Calu3 (cell line): Measurements from ENCODE around the gene MDFI. TPM values are rescaled to one million over a fixed set of nuclear protein-coding genes. Genes with fewer than 3 reads are reported as not detected.

Experiments used
- BruUV-seq: library from RNA; stranded (reverse); fragments of 400-500 nt; replicated peaks from 2 replicates; lab custom pipeline; 2021; lab: Mats Ljungman, UMichigan
- CTCF ChIA-PET: fragments of 300-600 bp; sonication (Branson Sonifier 250); formaldehyde crosslinking; loops from one replicate; lab custom pipeline; 2022; ENCODE audit warnings: antibody characterized with exemption; lab: Charles Lee
- DNase-seq: peaks from one replicate; pipeline ENCODE4 v3.0.0; 2022
- H3K27ac Mint-ChIP-seq: one replicate; pipeline ENCODE4 v1.8.0; 2022; ENCODE audit warnings: mixed read lengths; ENCODE audit not compliant: unreplicated experiment
- H3K27me3 Mint-ChIP-seq: one replicate; pipeline ENCODE4 v1.8.0; 2022; ENCODE audit warnings: mixed read lengths; ENCODE audit not compliant: unreplicated experiment
- H3K36me3 Mint-ChIP-seq: one replicate; pipeline ENCODE4 v1.8.0; 2022; ENCODE audit warnings: mild to moderate bottlenecking, moderate library complexity, mixed read lengths; ENCODE audit not compliant: insufficient read depth, unreplicated experiment
- H3K4me1 Mint-ChIP-seq: one replicate; pipeline ENCODE4 v1.8.0; 2022; ENCODE audit warnings: mild to moderate bottlenecking, low read depth, mixed read lengths; ENCODE audit not compliant: unreplicated experiment
- H3K4me3 Mint-ChIP-seq: one replicate; pipeline ENCODE4 v1.8.0; 2022; ENCODE audit warnings: mild to moderate bottlenecking, low read depth, moderate library complexity, mixed read lengths; ENCODE audit not compliant: unreplicated experiment
- H3K9me3 Mint-ChIP-seq: one replicate; pipeline ENCODE4 v1.8.0; 2022; ENCODE audit warnings: low read depth, mixed read lengths; ENCODE audit not compliant: unreplicated experiment
- CTCF ChIP-seq: fragments of 200-600 bp; IDR thresholded peaks from one replicate; pipeline ENCODE4 v1.8.0; 2022; ENCODE audit warnings: antibody characterized with exemption; ENCODE audit not compliant: unreplicated experiment
- intact Hi-C: fragments of 100-400 bp; cut with micrococcal nuclease; formaldehyde crosslinking; loops from one replicate; pipeline ENCODE4 v1.10.0; 2022; ENCODE audit not compliant: unreplicated experiment
- total RNA-seq: library from RNA; stranded (reverse); gene quantifications from 2 replicates; pipeline ENCODE4 v1.2.3, GENCODE V29; 2022

MDFI gene
- total RNA-seq, 1 experiment from 2014 or later = 19.7 TPM

GRCh38 chr6:41691426-41692079 is 53.3 kb downstream of the MDFI start:
- no TSS peak for BruUV-seq
- Mint-ChIP-seq H3K4me3 (no peak overlapping the region), H3K27ac (no peak overlapping the region), H3K4me1 (peaks cover 18% of the 10 kb centered on the region), H3K27me3 (no peaks in the 10 kb centered on the region), H3K9me3 (no peaks in the 10 kb centered on the region), H3K36me3 (no peaks in the 10 kb centered on the region)
- no peak for TF ChIP-seq CTCF
- no peak for DNase-seq
- CTCF ChIA-PET = interaction anchor here (1.1 to 1.4 kb wide), 2 partner anchors 11 to 21 kb away, joined by 3 to 5 read pairs; no protein-coding TSS in a partner anchor
- intact Hi-C loops = no loop called here

GRCh38 chr6:41692080-41692675 is 53.9 kb downstream of the MDFI start:
- TF ChIP-seq CTCF = no peak
- no peak for DNase-seq
- no peak overlapping the region for H3K4me3 Mint-ChIP-seq
- no peak overlapping the region for H3K27ac Mint-ChIP-seq
- H3K9me3 Mint-ChIP-seq = no peaks in the 10 kb centered on the region
- intact Hi-C loops = no loop called here
- no TSS peak for BruUV-seq
- no peaks in the 10 kb centered on the region for H3K27me3 Mint-ChIP-seq
- H3K4me1 Mint-ChIP-seq = peaks cover 18% of the 10 kb centered on the region
- CTCF ChIA-PET = interaction anchor here (1.1 to 1.4 kb wide), 2 partner anchors 11 to 21 kb away, joined by 3 to 5 read pairs; no protein-coding TSS in a partner anchor
- no peaks in the 10 kb centered on the region for H3K36me3 Mint-ChIP-seq

GRCh38 chr6:41692730-41693129 is 54.5 kb downstream of the MDFI start:
- no peaks in the 10 kb centered on the region for H3K9me3 Mint-ChIP-seq
- no peak for TF ChIP-seq CTCF
- CTCF ChIA-PET = interaction anchor here (0.7 to 1.4 kb wide), 3 partner anchors 10 to 41 kb away, joined by 3 to 5 read pairs (median 4); no protein-coding TSS in a partner anchor

GRCh38 chr6:41693281-41694240 is 55.3 kb downstream of the MDFI start:
- CTCF ChIA-PET = interaction anchor here (0.6 to 1.7 kb wide), 4 partner anchors 10 to 358 kb away, joined by 3 to 5 read pairs (median 4); partner anchors contain the start of gene NCR2
- H3K27me3 Mint-ChIP-seq = no peaks in the 10 kb centered on the region
- H3K4me1 Mint-ChIP-seq = peaks cover 18% of the 10 kb centered on the region
- intact Hi-C loops = no loop called here
- no peaks in the 10 kb centered on the region for H3K9me3 Mint-ChIP-seq
- no peak for DNase-seq
- BruUV-seq = no TSS peak
- no peaks in the 10 kb centered on the region for H3K36me3 Mint-ChIP-seq
- no peak for TF ChIP-seq CTCF
- no peak overlapping the region for H3K27ac Mint-ChIP-seq
- H3K4me3 Mint-ChIP-seq = no peak overlapping the region

More at GRCh38 chr6:41692730-41693129, 54.5 kb downstream of the MDFI start:
- H3K4me1 Mint-ChIP-seq = peaks cover 18% of the 10 kb centered on the region
- intact Hi-C loops = no loop called here
- no TSS peak for BruUV-seq
- no peak overlapping the region for H3K4me3 Mint-ChIP-seq
- H3K27ac Mint-ChIP-seq = no peak overlapping the region
- H3K27me3 Mint-ChIP-seq = no peaks in the 10 kb centered on the region
- H3K36me3 Mint-ChIP-seq = no peaks in the 10 kb centered on the region
- DNase-seq = no peak
